Fibroblast of skin of scalp (primary cell): ENCODE measurements around the gene ZBTB7B.

Experiments
- DNase-seq: peaks from one replicate; pipeline ENCODE4 v3.0.0-alpha.2; 2013

Gene ZBTB7B

DNA sequence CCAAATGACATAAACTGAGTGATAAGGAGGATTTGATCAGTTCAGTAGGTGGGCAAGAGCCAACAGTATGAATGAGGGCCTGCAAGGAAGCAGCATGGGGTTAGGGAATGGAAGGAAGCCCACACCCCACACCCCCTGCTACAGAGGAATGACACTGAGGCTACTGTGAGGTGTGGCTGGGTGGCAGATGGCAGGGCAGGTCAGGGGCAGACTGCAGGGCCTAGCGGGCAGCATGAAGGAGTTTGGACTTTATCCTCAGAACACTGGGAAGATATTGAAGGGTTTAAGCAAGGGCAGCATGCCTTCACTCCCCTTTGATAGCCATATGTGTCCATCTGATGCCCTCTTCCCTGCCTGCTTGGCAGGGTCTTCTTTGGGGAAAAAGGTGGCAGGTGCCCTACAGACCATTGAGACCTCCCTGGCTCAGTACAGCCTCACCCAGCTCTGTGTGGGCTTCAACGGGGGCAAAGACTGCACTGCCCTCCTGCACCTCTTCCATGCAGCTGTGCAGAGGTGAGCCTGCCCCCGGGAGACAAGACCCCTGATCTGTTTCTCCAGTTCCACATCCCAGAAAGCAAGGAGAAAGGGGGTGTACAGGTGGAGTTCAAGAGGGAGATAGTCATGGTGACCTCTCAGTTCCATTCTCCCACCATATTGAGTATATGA, 13.3 kb upstream of the ZBTB7B start:
- no peak for DNase-seq

DNA sequence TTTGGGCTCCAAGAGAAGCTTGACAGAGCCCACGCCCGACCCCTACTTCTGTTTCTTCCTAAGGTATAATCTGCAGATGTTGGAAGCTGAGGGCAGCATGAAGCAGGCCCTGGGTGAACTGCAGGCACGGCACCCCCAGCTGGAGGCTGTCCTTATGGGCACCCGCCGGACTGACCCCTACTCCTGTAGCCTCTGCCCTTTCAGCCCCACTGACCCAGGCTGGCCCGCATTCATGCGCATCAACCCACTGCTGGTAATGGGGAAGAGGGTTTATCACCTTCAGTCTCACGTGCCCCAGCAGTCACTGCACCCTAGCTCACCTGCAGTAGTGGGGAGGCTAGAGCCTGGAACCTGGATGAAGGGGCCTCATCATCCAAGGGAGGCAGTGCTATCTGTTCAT, 12.3 kb upstream of the ZBTB7B start:
- DNase-seq, result no peak

DNA sequence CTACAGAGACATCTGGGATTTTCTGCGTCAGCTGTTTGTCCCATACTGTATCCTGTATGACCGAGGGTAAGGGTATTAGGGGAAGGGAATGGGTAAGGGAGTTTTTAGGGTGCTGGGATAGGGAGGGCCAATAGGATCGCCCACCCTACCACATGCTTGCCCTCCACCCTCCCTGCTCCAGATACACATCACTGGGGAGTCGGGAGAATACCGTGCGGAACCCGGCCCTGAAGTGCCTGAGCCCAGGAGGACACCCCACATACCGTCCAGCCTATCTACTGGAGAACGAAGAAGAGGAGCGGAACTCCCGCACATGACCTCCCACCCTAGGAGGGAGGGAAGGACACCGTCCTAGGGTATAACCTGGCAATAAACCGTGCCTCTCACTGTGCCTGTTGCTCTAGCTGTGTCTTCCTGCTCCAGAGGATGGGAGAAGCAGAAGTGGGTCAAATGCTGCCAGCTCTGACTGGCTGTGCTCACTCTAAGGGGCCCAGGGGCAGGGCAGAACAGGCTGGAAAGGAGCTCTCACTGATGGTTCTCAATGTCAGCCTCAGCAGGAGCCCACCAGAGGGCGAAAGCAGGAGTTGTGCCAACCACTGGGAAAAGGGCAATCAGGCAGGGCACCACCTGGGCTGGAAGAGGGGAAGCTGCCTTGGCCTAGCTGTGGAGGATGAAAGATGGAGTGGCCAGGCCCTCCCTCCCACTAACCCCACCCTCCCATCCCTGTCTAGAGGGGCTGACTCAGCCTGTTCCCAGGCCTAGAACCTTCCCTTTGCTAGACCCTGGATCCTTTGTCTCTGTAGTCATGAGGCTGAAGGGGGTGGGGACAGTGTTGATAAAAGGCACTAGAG, 9.7 kb upstream of the ZBTB7B start:
- peak; percentile 49 for DNase-seq

DNA sequence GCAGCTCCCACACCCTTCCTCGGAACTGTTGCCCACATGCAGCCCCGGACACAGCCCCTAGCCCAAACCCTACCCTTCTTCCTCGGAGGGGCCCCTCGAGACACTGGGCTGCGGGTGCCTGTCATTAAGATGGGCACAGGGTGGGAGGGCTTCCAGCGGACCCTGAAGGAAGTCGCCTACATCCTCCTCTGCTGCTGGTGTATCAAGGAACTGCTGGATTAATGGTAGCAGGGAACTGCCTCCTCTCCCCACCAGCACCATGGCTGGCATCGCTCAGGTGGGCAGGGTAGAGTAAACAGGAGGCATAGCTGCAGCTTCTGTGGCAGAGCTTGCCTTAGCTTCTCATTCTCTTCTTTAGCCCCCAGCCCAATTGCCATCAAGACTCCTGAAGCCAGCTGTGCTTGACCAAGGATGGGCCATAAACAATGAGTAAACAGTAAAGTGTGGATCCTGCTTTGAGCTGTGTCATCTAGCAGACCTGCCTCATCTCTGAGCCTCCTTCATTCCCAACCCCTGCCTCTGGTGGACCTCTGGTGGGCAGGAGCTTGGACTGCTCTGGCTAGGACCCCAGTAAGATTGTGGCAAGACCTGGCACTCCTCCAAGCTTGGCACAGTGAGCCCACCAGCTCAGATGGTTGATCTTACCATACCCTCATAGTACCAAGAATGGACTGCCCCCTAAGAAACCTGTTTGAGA, 8.9 kb upstream of the ZBTB7B start, which contains the start of gene LENEP:
TSS of gene LENEP (plus strand) at position 15 of the 697 bp plus-strand sequence. CDS start at position 37, 22 bp downstream.
- no peak for DNase-seq

DNA sequence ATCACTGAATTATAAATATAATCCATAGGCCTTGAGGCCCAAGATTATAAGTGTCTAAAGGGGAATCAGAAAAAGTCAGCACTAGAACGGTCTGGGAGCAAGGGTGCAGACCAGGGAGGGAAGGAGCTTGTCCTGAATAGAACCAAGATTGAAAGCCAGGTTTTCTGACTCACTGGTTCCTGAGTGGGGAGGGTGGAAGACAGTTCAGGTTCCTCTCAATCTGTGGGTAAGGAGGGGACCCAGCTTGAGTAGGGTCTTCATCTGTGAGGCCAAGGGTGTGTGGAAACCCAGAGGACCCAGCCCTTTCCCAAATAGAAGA, 8.4 kb upstream of the ZBTB7B start:
- DNase-seq, result no peak

DNA sequence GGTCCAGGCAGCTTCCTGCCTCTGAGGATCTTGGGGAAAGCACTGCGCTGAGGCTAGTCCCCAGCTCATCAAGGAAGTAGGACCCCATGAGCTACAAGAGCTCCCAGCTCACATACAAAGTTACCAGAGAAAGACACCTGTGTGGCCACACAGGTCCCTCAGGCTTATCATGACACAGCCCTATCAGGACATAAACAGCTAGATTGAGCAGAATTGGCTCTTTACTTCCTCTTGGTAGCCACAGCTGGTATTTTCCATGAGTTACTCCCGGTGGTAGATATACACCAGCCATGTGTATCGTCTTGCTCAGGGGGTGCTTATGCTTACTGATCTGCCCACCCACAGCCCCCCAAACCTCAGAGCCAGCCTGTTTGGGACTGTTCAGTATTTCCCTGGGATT, 8.0 kb upstream of the ZBTB7B start:
- no peak for DNase-seq

DNA sequence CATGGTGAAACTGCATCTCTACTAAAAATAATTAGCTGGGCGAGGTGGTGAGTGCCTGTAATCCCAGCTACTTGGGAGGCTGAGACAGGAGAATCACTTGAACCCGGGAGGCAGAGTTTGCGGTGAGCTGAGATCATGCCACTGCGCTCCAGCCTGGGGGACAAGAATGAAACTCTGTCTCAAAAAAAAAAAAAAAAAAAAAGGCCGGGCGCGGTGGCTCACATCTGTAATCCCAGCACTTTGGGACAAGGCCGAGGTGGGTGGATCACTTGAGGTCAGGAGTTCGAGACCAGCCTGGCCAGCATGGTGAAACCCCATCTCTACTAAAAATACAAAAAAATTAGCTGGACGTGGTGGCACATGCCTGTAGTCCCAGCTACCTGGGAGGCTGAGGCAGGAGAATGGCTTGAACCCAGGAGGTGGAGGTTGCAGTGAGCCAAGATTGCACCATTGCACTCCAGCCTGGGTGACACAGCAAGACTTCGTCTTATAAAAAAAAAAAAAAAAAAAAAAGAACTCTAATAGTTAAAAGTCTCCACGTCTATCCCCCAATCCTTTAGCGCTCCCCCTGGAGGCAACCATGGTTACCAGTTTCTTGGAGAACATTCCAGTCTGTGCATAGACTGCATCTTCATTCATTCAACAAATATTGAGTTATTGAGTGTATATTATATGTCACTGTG, 7.2 kb upstream of the ZBTB7B start:
- DNase-seq, result peak; percentile 87

DNA sequence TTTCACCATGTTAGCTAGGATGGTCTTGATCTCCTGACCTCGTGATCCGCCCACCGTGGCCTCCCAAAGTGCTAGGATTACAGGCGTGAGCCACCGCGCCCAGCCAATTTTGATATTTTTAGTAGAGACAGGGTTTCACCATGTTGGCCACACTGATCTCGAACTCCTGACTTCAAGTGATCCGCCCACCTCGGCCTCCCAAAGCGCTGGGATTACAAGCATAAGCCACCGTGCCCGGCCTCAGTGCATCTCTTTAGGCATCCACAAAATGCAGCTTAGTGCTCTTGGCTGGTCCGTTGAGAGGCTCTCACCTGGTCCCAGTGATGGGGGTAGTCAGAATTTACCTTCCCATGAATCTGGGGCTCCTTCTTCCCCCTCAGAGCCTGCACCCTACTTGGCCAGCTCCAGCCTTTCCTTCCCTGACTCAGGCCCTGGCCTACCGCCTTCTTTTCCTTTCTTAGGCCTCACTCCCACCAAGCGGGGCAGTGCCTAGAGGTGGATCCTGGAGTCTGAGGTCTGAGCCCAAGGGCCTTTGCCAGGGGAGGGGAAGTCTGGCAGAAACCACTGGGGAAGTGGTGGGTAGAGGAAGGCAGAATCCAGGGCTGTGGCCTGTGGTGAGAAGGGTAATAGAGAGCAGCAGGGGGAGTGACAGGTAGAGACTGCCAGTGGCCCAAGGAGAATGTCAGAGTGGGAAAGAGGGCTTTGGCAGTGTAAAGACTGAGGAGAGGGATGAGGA, 5.5 kb upstream of the ZBTB7B start:
- no peak for DNase-seq

DNA sequence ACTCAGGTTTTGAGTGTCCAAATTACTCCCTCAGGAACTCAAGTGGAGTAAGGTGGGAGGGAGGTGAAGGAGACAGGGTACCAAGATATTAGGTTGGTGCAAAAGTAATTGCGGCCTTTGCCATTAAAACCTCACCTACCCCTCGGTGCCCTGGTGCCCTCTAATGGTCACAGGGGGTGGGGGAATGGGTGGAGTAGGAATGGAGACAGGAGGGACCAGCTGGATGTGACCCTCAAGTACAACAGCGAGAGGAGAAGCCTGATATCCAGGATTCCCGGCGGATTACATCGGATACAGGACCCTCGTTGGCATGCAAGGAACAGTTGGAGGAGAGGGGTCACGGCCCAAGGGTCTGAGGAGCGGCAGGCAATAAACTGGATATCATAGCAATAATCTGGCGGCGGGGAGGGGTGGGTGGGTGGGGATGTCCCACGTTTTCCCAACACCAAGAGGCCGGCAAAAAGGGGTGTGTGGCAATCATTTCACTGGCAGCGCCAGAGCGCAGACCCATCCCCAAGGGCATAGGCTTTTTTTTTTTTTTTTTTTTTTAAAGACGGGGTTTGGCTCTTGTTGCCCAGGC, 4.3 kb upstream of the ZBTB7B start:
- DNase-seq, result no peak

DNA sequence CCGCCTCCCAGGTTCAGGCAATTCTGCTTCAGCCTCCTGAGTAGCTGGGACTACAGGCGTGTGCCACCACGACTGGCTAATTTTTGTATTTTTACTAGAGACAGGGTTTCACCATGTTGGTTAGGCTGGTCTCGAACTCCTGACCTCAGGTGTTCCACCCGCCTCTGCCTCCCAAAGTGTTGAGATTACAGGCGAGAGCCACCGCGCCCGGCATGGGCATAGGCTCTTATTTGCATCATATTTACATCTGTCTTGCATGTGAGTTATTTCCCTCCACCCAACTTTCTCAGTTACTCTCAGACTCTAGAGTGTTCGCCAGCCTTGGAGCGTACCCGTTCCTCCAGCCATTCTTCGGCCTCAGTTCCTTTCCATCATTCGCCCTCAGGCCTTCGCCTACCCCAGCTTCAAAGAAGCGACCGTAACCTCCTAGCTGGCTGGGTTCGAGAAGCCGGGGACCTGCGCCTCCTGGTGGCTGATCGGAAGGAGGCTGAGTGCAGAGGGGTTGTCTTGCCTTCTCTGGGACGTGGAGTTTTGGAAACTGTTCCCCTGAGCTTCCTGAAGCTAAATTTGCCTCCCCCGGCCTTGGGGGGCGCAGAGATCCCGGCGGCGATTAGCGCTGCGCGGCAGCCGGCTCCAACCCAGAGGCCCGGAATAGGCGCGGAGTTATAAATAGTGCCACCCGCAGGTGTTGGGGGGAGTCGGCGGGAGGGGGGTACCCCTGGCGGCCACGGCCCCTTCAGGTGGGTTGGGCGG, 3.6 kb upstream of the ZBTB7B start:
- peak; percentile 82 for DNase-seq

DNA sequence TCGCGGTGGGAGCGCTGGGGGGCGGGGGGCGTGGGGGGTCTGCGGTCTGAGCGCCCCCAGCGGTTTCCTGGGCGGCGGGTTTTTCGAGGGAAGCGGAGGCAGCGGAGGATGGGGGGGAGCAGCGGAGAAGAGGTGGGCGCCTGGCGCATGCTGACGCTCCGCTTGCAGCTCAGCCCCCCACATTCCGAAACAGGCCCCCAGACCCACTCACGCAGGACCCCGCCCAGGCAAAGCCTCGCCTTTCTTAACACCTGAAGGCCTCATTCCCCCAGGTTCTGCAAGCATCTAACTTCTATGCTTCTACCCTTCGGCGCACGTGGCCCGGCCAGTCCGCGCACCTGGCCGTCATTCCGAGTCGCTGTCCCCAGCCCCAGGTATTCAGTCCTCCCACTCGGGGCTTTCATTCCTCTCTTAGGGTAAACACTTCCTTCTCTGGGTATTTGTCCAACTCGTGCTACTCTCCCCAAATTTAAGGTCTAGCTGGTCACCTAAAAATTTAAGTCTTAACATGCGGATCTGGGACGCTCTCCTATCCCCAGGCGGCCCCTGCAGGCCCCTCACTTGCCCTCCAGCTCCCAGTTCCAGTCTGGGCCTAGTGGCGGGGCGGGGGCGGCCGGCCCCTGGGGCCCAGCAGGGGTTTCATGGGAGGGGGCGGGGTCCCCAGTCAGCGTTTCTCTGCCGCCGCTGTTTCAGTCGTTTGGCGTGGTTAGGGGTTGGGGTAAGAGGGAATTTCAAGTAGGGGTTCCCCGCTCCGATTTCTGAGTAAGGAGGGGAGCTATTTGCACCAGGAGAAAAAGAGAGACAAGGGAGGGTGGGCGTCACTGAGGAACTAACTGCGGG, 2.8 kb upstream of the ZBTB7B start:
- no peak for DNase-seq

DNA sequence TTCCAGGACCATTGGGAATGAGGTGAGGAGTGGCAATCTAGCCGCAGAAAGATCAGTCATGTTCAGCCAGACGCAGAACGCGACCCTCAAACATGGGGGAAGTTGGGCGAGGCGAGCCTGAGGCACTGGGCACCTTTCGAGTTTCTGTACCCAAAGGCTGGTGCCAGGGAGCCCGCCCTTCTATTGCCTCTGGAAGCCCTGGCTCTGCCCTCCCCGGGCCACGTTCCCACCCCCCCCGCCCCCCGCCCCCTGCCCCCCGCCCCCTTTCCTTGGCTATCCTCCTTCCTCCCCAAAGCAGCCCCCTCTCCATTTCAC, 2.2 kb upstream of the ZBTB7B start:
- no peak for DNase-seq

DNA sequence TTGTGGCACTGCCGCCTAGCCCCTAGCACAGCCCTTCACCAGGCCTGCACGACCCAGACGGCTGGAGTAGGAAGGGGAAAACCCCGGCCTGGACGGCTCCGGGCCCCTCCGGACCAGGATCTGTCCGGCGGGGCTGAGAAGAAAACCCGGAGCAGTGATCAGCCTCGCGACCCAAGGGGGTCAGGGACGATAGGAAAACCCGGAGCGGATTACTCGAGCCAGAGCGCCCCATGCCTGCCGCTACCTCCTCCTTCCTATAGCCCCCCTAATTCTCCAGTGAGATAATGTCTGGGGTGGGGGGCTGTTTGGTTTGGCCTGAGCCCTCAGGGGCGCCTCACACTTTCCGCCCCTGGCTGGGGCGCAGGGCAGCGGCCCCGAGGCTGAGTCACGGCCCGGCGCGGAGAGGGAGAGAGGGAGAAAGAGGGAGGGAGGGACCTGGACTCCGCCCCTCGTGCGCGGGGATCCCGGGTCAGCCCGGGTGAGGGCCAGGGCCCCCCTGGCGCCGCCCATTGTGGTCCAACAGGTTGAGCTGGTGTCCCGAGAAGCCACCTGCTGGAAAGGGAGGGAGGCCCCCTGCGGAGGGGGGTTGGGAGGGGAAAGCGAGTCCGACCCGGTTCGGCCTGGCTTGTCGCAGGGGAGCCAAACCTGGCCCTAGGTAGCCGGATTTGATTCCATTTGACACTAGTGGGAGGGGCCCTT, 1.7 kb upstream of the ZBTB7B start:
- DNase-seq, result peak; percentile 88

DNA sequence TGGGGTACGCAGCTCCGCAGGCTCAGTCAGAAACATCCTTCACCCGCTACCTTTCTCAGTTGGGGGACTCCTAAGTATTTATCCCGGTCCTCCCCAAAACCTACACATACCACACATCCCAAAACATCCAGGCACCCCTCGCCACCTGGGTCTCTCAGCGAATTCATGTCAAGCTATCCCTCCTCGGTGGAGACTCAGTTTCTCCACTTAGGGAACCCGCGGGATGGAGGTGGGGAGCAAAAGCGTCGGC, 1.3 kb upstream of the ZBTB7B start:
- no peak for DNase-seq

DNA sequence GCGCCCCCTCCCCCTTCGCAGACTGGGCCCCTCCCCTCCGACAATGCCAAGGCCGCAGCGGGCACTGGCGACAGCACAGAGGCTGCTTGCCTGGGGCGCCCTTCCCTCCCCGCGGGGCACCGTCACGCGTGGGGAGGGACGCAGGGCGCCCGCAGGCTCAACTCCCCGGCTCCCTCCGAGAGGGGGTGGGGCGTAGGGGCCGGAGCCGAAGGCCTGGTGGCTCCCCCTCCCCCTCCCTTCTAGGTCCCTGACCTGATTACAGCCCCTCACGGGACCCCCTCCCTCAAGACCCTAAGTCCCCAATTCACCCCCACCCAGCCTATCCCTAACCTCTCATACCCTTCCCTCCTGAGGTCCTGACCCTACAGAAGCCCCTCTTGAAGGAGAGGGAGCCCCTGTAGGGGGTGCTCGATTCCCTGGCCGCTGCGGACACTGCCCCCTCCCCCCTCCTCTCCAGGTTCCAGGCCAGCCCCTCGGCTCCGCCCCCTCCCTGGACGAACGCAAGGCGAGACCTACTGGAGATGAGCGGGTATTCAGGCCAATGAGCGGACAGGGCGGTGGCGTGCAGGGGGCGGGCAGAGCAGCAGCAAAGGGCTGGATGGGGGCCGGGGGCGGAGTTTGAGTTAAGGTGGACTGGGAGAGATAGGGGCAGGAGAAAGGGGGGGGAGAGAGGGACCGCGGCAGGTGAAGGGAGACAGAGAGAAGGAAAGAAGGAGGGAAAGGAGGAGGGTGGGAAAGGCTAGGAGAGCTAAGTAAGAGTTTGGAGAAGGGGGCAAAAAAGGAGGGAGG, 733 bp upstream of the ZBTB7B start:
- peak; percentile 99 for DNase-seq

DNA sequence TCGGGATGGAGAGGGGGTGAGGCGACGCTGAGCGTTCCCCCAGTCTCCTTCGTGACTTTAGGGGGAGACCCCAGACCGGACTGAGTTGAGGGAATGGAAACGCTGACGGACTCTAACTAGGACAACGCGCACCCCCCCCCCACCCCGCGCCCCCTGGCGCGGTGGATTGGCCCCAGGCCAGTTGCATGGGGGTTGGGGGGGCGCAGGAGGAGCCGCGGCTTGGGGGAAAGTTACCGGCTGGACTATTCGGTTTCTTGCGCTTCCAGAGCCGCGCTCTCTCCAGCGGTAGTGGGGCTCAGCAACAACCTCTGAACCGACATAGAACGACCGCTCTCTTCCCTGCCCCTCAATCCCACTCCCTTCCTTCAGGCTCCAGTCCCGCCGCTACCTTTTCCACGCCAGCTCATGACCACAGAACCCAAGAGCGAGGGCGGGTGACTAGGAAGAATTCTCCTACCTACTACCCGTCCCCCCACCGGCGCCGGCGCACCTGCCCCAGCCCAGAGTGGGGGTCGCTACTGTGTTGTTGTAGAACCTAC, 694 bp downstream of the ZBTB7B start:
- peak; percentile 38 for DNase-seq

DNA sequence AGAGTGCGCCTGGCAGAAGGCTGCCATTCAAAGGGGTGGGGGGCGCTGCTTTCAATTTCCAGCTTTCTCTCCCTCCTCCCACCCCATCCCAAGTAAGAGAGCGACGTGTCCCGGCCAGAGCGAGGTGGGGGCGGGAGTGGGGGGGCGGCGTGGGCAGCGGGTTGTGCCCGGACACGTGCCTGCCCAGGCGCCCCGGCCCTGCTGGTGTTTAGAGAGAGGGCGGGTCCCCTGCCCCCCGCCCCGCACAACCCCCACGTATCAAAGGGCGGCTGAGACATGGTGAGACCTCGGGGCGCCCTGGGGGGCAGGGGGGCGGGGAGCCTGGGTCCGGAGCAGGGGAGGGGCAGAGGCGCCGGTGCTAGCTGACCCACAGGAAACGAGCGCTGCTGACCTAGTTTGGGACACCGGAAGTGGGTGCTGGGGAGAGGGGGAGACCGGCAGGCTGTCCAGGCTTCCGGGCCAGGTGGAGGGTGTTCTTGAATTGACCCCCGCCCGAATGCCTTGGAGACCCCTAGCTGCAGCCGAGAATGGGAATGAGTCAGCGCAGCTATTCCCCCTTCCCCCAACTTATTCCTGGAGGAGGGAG, 1.3 kb downstream of the ZBTB7B start:
- DNase-seq, result peak; percentile 57

DNA sequence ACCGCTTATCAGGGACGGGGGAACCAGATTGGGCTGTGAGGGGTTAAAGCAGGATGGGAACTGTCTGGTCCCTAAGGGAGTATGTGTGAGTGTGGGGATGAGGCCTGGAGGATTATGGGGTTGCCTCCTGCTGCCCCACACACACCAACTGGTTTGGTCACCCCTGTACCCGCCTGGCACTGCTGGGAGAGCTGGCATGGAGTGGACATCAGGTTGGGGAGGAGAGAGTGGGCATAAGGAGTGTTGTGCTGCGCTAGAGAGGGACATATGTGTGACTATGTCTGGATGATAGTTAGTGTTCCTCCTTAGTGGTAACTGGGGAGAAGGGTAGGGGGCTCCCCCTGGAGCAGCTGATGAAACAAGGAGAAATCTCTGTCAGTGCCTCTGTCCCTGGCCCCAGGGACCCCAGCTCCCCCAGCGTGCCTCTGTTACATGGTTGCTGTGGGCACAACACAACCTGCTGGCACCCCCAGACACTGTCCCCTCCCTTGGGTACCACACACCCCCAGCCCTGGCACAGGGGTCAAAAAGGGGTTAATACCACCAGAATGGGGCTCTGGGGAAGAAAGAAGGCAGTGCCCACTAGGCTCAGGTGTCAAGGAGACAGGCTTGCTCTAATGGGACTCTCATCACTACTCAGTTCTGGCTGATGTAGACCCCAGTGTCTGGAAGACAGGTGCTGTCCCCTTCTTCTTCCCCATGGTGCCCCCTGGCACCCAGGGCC, 1.9 kb downstream of the ZBTB7B start:
- peak; percentile 43 for DNase-seq
